Fibroblast of lung (primary cell): Measurements from ENCODE around the gene DNAH8. TPM values are rescaled to one million over a fixed set of nuclear protein-coding genes. Genes with fewer than 3 reads are reported as not detected.

Source experiments
- DNase-seq, 2 donors: peaks; one replicate each; pipeline versions ENCODE4 v3.0.0 to v3.0.0-alpha.2; 2010; ENCODE audit warnings: low read depth in 2 of 2
- H2AFZ ChIP-seq: 2 replicates; pipeline ENCODE4 v1.5.1; 2012; ENCODE audit warnings: low read length, control low read depth, inconsistent platforms
- H3K27ac ChIP-seq: 2 replicates; pipeline ENCODE4 v1.5.1; 2011; ENCODE audit warnings: low read length, control low read depth; ENCODE audit not compliant: insufficient read depth
- H3K27me3 ChIP-seq: 2 replicates; pipeline ENCODE4 v1.5.1; 2011; ENCODE audit warnings: mild to moderate bottlenecking, low read length; ENCODE audit not compliant: control insufficient read depth, insufficient read depth
- H3K36me3 ChIP-seq: 2 replicates; pipeline ENCODE4 v1.5.1; 2011; ENCODE audit warnings: low read length; ENCODE audit not compliant: control insufficient read depth, insufficient read depth
- H3K4me1 ChIP-seq: 2 replicates; pipeline ENCODE4 v1.5.1; 2011; ENCODE audit warnings: low read length; ENCODE audit not compliant: control insufficient read depth, insufficient read depth; ENCODE audit errors: extremely low read depth
- H3K4me2 ChIP-seq: 2 replicates; pipeline ENCODE4 v1.5.1; 2011; ENCODE audit warnings: low read length, control low read depth; ENCODE audit not compliant: insufficient read depth; ENCODE audit errors: extremely low read depth
- H3K4me3 ChIP-seq, 4 experiments: fragments of 200-600 bp in 1 of 4; sonication (generic) in 1 of 4; replicated peaks in 1 of 4; 2 replicates each; pipeline ENCODE4 v1.5.1; 2011 to 2016; ENCODE audit warnings: low read length in 4 of 4, low read depth in 3 of 4, mild to moderate bottlenecking in 3 of 4, control low read depth in 2 of 4, inconsistent platforms in 1 of 4, mixed read lengths in 1 of 4; ENCODE audit not compliant: insufficient read depth in 1 of 4; ENCODE audit errors: control extremely low read depth in 1 of 4
- H3K79me2 ChIP-seq: 2 replicates; pipeline ENCODE4 v1.5.1; 2012; ENCODE audit warnings: mild to moderate bottlenecking, low read length, inconsistent platforms; ENCODE audit not compliant: control insufficient read depth, insufficient read depth
- H3K9ac ChIP-seq: 2 replicates; pipeline ENCODE4 v1.5.1; 2011; ENCODE audit warnings: mild to moderate bottlenecking, low read length, control low read depth; ENCODE audit not compliant: insufficient read depth
- H3K9me3 ChIP-seq: 2 replicates; pipeline ENCODE4 v1.5.1; 2012; ENCODE audit warnings: low read depth, low read length; ENCODE audit not compliant: control insufficient read depth, insufficient read depth
- H4K20me1 ChIP-seq: 2 replicates; pipeline ENCODE4 v1.5.1; 2011; ENCODE audit warnings: low read length; ENCODE audit not compliant: control insufficient read depth, insufficient read depth; ENCODE audit errors: extremely low read depth
- EZH2 ChIP-seq: IDR thresholded peaks from 2 replicates; pipeline ENCODE4 v1.5.1; 2012; ENCODE audit warnings: low read length, control low read depth, mild to moderate bottlenecking; ENCODE audit errors: missing control alignments
- polyA plus RNA-seq, 2 donors: library from polyadenylated mRNA; depleted of rRNA in 1 of 2; stranded (reverse) in 1 of 2; unstranded in 1 of 2; fragments of >200 nt; gene quantifications; 2 replicates each; pipeline ENCODE4 v1.2.1, GENCODE V29; 2011 to 2012; ENCODE audit warnings: missing spikeins in 1 of 2
- total RNA-seq: library from RNA; depleted of rRNA; stranded (reverse); fragments of >200 nt; gene quantifications from 2 replicates; pipeline ENCODE4 v1.2.1, GENCODE V29; 2014
- TF ChIP-seq, protein P1 (sequence below), 2 donors: IDR thresholded peaks in 1 of 2; conservative IDR thresholded peaks in 1 of 2; 1 replicate in 1 of 2; 2 replicates in 1 of 2; pipeline ENCODE4 v1.5.1; 2011 to 2012; ENCODE audit warnings: low read length in 2 of 2, control low read depth in 1 of 2, inconsistent platforms in 1 of 2, low read depth in 1 of 2, mild to moderate bottlenecking in 1 of 2

DNAH8 gene
- total and polyA plus RNA-seq, 2 donors (not counting 1 experiment from before 2014, with no cell fraction given), result under 0.01 TPM; not detected in 1

DNA sequence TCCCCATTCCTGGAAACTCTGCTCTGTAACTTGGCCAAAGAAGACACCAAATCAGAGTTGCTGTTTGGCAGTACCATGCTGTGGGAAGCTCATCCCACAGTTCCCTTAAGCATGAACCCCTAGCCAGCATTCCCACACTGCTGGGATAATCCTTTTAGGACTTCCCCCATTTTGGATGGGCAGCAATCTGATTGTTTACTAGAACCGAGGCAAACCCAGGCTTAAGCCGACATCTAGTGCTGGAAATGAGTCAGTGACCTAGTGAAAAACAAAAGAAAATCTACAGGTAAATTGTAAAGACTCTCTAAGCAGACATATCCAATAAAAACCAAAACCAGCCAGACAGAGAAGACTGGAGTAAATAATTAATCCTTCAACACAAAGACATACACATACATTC, 5.2 kb downstream of the DNAH8 start:
- Histone ChIP-seq H3K4me1 (no peaks in the 10 kb centered on the region), H3K79me2 (no peaks in the 10 kb centered on the region), H3K9me3 (no peaks in the 10 kb centered on the region), H3K4me3 (no peak overlapping the region), H4K20me1 (no peaks in the 10 kb centered on the region), H2AFZ (no peak overlapping the region), H3K9ac (no peak overlapping the region), H3K4me2 (no peak overlapping the region), H3K27me3 (peaks cover 11% of the 10 kb centered on the region), H3K27ac (no peak overlapping the region), H3K36me3 (no peaks in the 10 kb centered on the region)
- TF ChIP-seq EZH2, result no peak
- TF ChIP-seq, protein P1, sequence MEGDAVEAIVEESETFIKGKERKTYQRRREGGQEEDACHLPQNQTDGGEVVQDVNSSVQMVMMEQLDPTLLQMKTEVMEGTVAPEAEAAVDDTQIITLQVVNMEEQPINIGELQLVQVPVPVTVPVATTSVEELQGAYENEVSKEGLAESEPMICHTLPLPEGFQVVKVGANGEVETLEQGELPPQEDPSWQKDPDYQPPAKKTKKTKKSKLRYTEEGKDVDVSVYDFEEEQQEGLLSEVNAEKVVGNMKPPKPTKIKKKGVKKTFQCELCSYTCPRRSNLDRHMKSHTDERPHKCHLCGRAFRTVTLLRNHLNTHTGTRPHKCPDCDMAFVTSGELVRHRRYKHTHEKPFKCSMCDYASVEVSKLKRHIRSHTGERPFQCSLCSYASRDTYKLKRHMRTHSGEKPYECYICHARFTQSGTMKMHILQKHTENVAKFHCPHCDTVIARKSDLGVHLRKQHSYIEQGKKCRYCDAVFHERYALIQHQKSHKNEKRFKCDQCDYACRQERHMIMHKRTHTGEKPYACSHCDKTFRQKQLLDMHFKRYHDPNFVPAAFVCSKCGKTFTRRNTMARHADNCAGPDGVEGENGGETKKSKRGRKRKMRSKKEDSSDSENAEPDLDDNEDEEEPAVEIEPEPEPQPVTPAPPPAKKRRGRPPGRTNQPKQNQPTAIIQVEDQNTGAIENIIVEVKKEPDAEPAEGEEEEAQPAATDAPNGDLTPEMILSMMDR (conservative IDR thresholded peaks at IDR 0.05 in 1 of 2, IDR thresholded peaks at IDR 0.05 in 1 of 2; ENCODE audit: low read depth in 1 of 2, low read length in 2 of 2), result no peak
- DNase-seq, result no peak

DNA sequence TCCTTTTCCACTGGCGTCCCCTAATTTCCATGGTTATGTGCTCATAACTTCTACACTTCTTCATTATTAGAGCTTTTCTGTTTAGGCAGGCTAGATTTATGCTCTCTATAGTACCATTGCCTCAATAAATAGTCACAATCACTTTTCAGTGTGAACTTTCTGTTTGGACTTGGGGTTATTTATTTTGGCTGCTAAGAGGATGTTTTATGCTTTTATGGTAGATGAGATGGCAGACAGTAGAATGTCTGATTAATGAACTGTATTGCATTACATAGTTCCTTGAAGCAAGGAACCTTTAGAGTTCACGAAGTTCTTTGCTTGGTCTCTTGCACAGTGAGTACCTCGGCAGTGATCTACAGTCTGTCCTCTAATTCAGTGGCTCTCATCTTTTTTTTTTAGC, 6.9 kb downstream of the DNAH8 start:
- Histone ChIP-seq H3K4me3 (no peak overlapping the region), H4K20me1 (no peaks in the 10 kb centered on the region), H3K4me2 (no peak overlapping the region), H3K36me3 (no peaks in the 10 kb centered on the region), H3K9me3 (no peaks in the 10 kb centered on the region), H2AFZ (no peak overlapping the region), H3K27ac (no peak overlapping the region), H3K79me2 (no peaks in the 10 kb centered on the region), H3K27me3 (peaks cover 6% of the 10 kb centered on the region), H3K9ac (no peak overlapping the region), H3K4me1 (no peaks in the 10 kb centered on the region)
- no peak for DNase-seq
- no peak for TF ChIP-seq EZH2
- TF ChIP-seq, protein P1 (conservative IDR thresholded peaks at IDR 0.05 in 1 of 2, IDR thresholded peaks at IDR 0.05 in 1 of 2; ENCODE audit: low read depth in 1 of 2, low read length in 2 of 2), result no peak

DNA sequence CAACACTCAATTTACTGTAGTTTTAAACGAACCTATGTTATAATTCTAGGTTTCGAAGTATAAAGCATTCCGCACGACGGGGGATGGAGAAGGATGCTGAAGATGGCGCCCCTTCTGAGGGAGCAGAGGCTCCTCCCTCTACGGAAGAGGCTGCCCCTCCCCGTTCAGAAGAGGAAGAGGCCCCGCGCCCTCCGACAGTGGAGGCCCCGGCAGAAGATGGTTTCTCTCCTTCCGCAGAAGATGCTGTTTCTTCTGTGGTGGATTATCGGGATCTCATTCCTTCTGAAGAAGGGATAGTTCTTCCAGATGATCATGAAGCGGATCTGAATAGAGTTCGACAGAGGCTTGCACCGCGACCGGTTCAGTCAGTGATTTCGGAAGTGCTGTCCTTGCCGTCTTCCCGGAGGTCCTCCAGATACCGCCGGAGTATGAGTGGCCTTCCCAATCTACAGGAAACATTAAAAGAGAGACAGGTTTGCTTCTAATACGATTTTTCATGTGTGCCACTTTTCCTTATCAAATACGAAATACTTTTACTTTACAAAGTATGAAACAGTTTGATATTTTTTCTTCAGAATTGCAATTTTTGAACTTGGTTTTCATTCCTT, 7.7 kb downstream of the DNAH8 start:
- Histone ChIP-seq H3K36me3 (no peaks in the 10 kb centered on the region), H3K4me3 (no peak overlapping the region), H3K4me1 (no peaks in the 10 kb centered on the region), H3K9ac (no peak overlapping the region), H4K20me1 (no peaks in the 10 kb centered on the region), H3K27ac (no peak overlapping the region), H3K79me2 (no peaks in the 10 kb centered on the region), H2AFZ (no peak overlapping the region), H3K4me2 (no peak overlapping the region), H3K9me3 (no peaks in the 10 kb centered on the region), H3K27me3 (peaks cover 6% of the 10 kb centered on the region)
- no peak for TF ChIP-seq EZH2
- TF ChIP-seq, protein P1 (conservative IDR thresholded peaks at IDR 0.05 in 1 of 2, IDR thresholded peaks at IDR 0.05 in 1 of 2; ENCODE audit: low read depth in 1 of 2, low read length in 2 of 2), result no peak
- DNase-seq, result no peak
